Panc1 (cell line): ENCODE measurements around the gene DGKZ.

Experiments
- CTCF ChIP-seq: fragments of 450-650 bp; IDR thresholded peaks from 2 replicates; pipeline ENCODE4 v1.5.1; 2017; ENCODE audit warnings: mild to moderate bottlenecking
- POLR2AphosphoS5 ChIP-seq: IDR thresholded peaks from 2 replicates; pipeline ENCODE4 v1.6.1; 2012; ENCODE audit warnings: mild to moderate bottlenecking, low read depth, low read length, moderate library complexity
- REST ChIP-seq, 2 experiments: IDR thresholded peaks; 2 replicates each; pipeline ENCODE4 v1.6.1; 2011 to 2012; ENCODE audit warnings: low read depth in 2 of 2, control low read depth in 1 of 2, low read length in 1 of 2, mild to moderate bottlenecking in 1 of 2, moderate library complexity in 1 of 2; ENCODE audit not compliant: insufficient read depth in 1 of 2
- SIN3A ChIP-seq: IDR thresholded peaks from 2 replicates; pipeline ENCODE4 v1.6.1; 2012; ENCODE audit warnings: low read depth, mild to moderate bottlenecking, low read length, moderate library complexity, borderline replicate concordance; ENCODE audit not compliant: insufficient read depth
- TCF7L2 ChIP-seq: IDR thresholded peaks from 2 replicates; pipeline ENCODE4 v1.6.1; 2011; ENCODE audit warnings: mild to moderate bottlenecking, low read depth, low read length, inconsistent platforms

- TF ChIP-seq CTCF (no peak), POLR2AphosphoS5 (no peak), REST (IDR thresholded peaks at IDR 0.05; ENCODE audit: insufficient read depth in 1 of 2, low read depth in 2 of 2, low read length in 1 of 2) (no peak), TCF7L2 (no peak), SIN3A (no peak)
Measured at GRCh38 chr11:46330563-46331281, 16.5 kb upstream of the DGKZ start.
